Transverse colon (tissue), 4 donors: ENCODE measurements around the gene HIGD2A. TPM values are rescaled to one million over a fixed set of nuclear protein-coding genes. Genes with fewer than 3 reads are reported as not detected.

Experiments
- DNase-seq: peaks from one replicate; pipeline ENCODE4 v3.0.0-alpha.2; 2019
- H3K27ac ChIP-seq, 4 donors: fragments of 200-600 bp; sonication (generic); 2 replicates each; pipeline ENCODE4 v1.5.1; 2016 to 2018; ENCODE audit warnings: inconsistent platforms in 4 of 4
- H3K27me3 ChIP-seq: fragments of 200-600 bp; sonication (generic); 2 replicates; pipeline ENCODE4 v1.5.1; 2017; ENCODE audit warnings: inconsistent platforms
- H3K36me3 ChIP-seq, 4 donors: fragments of 200-600 bp; sonication (generic); 2 replicates each; pipeline ENCODE4 v1.5.1; 2017 to 2019; ENCODE audit warnings: inconsistent platforms in 4 of 4
- H3K4me1 ChIP-seq, 4 donors: fragments of 200-600 bp; sonication (generic); 2 replicates each; pipeline ENCODE4 v1.5.1; 2017 to 2020; ENCODE audit warnings: inconsistent platforms in 4 of 4
- H3K4me3 ChIP-seq, 4 donors: fragments of 200-600 bp; sonication (generic); 1 replicate in 1 of 4; 2 replicates in 3 of 4; pipeline versions ENCODE4 v1.5.1 to v1.6.1; 2017 to 2019; ENCODE audit warnings: inconsistent platforms in 4 of 4
- H3K9me3 ChIP-seq, 2 donors: fragments of 200-600 bp; sonication (generic); 2 replicates each; pipeline ENCODE4 v1.5.1; 2017 to 2019; ENCODE audit warnings: inconsistent platforms in 2 of 2
- EP300 ChIP-seq: sonication (generic); formaldehyde crosslinking; IDR thresholded peaks from one replicate; pipeline ENCODE4 v1.6.1; 2017; ENCODE audit warnings: antibody characterized with exemption, low read depth
- POLR2A ChIP-seq: fragments of 450-650 bp; IDR thresholded peaks from one replicate; pipeline ENCODE4 v1.6.1; 2016; ENCODE audit warnings: antibody characterized with exemption, mild to moderate bottlenecking, moderate library complexity
- POLR2AphosphoS5 ChIP-seq, 3 donors: sonication (generic); formaldehyde crosslinking; IDR thresholded peaks; one replicate each; pipeline ENCODE4 v1.6.1; 2016; ENCODE audit warnings: antibody characterized with exemption in 3 of 3
- WGBS, 2 donors: methylation state at CpG; one replicate each; pipeline ENCODE4 v1.1.5; 2018; ENCODE audit warnings: low coverage in 1 of 2; 5-methylcytosine and 5-hydroxymethylcytosine counted together
- in situ Hi-C, 4 donors: fragments of 200-750 bp; cut with MboI; loops; one replicate each; pipeline versions ENCODE4 v1.15.0 to v1.15.1; 2017; ENCODE audit warnings: low sequenced_read_pairs in 3 of 4, low pct_ligation_motif_present in 1 of 4, low pct_unique_long_range_greater_than_20kb in 1 of 4
- intact Hi-C: fragments of 100-400 bp; cut with DNase I; formaldehyde crosslinking; loops from one replicate; pipeline ENCODE4 v1.15.1; 2023; ENCODE audit warnings: low total_unique reads
- total RNA-seq, 4 donors: library from RNA; depleted of rRNA; stranded (reverse); fragments of >200 nt; gene quantifications; one replicate each; pipeline ENCODE4 v1.1.0, GENCODE V29; 2016
- TF ChIP-seq, protein P1 (sequence below), 5 experiments: fragments of 200-600 bp in 3 of 5; fragments of 450-650 bp in 2 of 5; sonication (generic) in 3 of 5; IDR thresholded peaks; 1 replicate in 2 of 5; 2 replicates in 3 of 5; pipeline ENCODE4 v1.5.1; 2016 to 2017; ENCODE audit warnings: antibody characterized with exemption in 5 of 5, inconsistent platforms in 3 of 5, mild to moderate bottlenecking in 2 of 5, moderate library complexity in 1 of 5

HIGD2A gene
- total RNA-seq, 4 donors from 2014 or later = 158 to 320 (median 207) TPM

DNA sequence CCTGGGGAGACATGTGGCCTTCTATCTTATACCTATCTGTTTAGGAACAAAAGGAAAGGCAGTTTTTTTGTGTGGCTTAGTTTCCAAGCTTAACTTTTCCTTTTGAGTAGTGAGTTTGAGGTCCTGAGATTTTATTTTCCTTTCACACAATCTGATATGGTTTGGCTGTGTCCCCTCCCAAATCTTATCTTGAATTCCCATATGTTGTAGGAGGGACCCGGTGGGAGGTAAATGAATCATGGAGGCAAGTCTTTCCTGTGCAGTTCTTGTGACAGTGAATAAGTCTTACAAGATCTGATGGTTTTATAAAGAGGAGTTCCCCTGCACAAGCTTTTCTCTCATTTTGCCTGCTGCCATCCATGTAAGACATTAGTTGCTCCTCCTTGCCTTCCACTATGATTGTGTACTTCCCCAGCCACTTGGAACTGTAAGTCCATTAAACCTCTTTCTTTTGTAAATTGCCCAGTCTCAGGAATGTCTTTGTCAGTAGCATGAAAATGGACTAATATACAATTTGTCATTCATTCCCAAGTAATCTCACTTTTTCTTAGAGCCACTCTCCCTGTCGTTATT is 32.5 kb downstream of the HIGD2A start:
- H3K9me3 ChIP-seq = no peaks in the 10 kb centered on the region
- H3K4me3 ChIP-seq = no peak overlapping the region
- in situ Hi-C loops = loop anchor here in 1 of 4 donors (25.0 kb wide), 1 partner anchor 166 kb away; no protein-coding TSS in a partner anchor
- H3K36me3 ChIP-seq = no peaks in the 10 kb centered on the region
- no peaks in the 10 kb centered on the region for H3K27me3 ChIP-seq
- H3K27ac ChIP-seq = no peak overlapping the region
- intact Hi-C loops = no loop called here
- 62 to 74% methylated on average over 2 of the region's 2 CpGs for WGBS, 2 donors
- DNase-seq = no peak
- peaks cover 7 to 16% (median 8%) of the 10 kb centered on the region in 4 donors for H3K4me1 ChIP-seq
- TF ChIP-seq, protein P1, sequence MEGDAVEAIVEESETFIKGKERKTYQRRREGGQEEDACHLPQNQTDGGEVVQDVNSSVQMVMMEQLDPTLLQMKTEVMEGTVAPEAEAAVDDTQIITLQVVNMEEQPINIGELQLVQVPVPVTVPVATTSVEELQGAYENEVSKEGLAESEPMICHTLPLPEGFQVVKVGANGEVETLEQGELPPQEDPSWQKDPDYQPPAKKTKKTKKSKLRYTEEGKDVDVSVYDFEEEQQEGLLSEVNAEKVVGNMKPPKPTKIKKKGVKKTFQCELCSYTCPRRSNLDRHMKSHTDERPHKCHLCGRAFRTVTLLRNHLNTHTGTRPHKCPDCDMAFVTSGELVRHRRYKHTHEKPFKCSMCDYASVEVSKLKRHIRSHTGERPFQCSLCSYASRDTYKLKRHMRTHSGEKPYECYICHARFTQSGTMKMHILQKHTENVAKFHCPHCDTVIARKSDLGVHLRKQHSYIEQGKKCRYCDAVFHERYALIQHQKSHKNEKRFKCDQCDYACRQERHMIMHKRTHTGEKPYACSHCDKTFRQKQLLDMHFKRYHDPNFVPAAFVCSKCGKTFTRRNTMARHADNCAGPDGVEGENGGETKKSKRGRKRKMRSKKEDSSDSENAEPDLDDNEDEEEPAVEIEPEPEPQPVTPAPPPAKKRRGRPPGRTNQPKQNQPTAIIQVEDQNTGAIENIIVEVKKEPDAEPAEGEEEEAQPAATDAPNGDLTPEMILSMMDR (IDR thresholded peaks at IDR 0.05) = no peak
- TF ChIP-seq POLR2AphosphoS5 (IDR thresholded peaks at IDR 0.05) (no peak), POLR2A (no peak), EP300 (no peak)

DNA sequence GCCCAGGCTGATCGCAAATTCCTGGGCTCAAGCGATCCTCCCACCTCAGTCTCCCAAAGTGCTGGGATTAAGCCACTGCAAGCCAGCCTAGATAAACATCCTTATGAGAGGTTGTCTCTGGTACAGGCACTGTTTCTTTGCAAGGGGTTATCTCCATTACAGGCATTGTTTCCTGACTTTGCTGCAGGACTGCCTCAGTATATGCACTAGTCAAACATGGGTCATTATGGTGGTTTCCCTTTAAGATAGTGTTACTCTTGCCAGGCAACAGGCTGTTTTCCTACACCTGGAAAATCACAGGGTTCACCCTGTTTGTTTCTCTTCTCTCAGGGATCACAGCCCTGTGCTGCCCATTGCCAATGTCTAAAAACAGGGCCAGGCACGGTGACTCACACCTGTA is 35.6 kb downstream of the HIGD2A start:
- Histone ChIP-seq H3K4me3 (no peak overlapping the region), H3K27ac (peak overlapping the region in 3 of 4 donors; percentile 68 to 76 (median 68)), H3K9me3 (no peaks in the 10 kb centered on the region), H3K36me3 (no peaks in the 10 kb centered on the region), H3K4me1 (peaks cover 2 to 20% (median 4%) of the 10 kb centered on the region in 4 donors), H3K27me3 (no peaks in the 10 kb centered on the region)
- in situ Hi-C loops (loop anchor here in 1 of 4 donors (25.0 kb wide), 1 partner anchor 163 kb away; no protein-coding TSS in a partner anchor), intact Hi-C loops (no loop called here)
- 79 to 100% methylated on average over 2 to 3 of the region's 3 CpGs for WGBS, 2 donors
- DNase-seq = no peak
- no peak for TF ChIP-seq EP300
- TF ChIP-seq POLR2A = no peak
- TF ChIP-seq, protein P1 (IDR thresholded peaks at IDR 0.05) = no peak
- no peak for TF ChIP-seq POLR2AphosphoS5 (IDR thresholded peaks at IDR 0.05)

DNA sequence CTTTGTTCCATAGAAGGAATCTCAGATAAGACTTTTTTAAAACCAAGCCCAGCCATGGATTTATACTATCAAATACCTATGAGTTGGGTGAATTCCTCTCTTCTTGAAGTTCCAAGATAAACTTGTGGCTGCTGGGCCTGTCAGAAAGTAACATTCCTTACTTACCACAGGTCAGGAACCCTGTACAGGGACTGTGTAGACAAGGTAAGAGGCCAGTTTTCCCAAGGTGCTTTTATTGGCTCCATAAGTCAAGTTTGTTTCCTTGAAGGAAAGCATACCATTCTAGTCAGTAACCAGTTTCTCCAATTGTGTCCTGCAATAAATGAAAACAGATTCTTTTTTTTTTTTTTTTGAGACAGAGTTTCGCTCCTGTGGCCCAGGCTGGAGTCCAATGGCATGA is 36.6 kb downstream of the HIGD2A start:
- H3K27me3 ChIP-seq = no peaks in the 10 kb centered on the region
- H3K36me3 ChIP-seq = no peaks in the 10 kb centered on the region
- intact Hi-C loops = no loop called here
- H3K27ac ChIP-seq = peak overlapping the region; percentile 41 to 76 (median 68)
- TF ChIP-seq, protein P1 (IDR thresholded peaks at IDR 0.05) = no peak
- TF ChIP-seq POLR2AphosphoS5 (IDR thresholded peaks at IDR 0.05) = no peak
- TF ChIP-seq EP300 = no peak
- TF ChIP-seq POLR2A = no peak
- DNase-seq = no peak
- H3K9me3 ChIP-seq = no peaks in the 10 kb centered on the region
- in situ Hi-C loops = no loop called here
- 60% methylated on average over 1 of the region's 1 CpG; no CpG with 5 or more reads in 1 of the 2 donors for WGBS, 2 donors
- no peak overlapping the region for H3K4me3 ChIP-seq
- peaks cover 2 to 20% (median 4%) of the 10 kb centered on the region in 4 donors for H3K4me1 ChIP-seq

DNA sequence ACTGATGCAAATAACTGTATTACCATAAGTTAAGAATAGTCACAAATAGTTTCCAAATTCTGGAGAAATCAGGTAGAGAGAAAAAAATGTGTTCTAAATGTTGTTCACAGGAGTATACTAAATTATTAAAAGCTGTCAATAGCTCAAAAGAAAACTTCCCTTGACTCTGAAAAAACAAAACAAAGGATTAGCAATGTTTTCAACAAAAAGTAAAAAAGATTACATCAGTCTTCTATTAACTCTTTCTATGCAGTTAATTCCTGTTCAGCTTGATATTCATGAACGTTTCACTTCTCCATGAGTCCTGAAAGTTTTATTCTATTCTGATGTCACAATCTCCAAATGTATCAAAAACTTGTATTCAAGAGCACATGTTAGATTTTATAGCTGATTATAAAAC is 37.2 kb downstream of the HIGD2A start:
- DNase-seq = no peak
- H3K27me3 ChIP-seq = no peaks in the 10 kb centered on the region
- no peak overlapping the region for H3K4me3 ChIP-seq
- no peak for TF ChIP-seq POLR2AphosphoS5 (IDR thresholded peaks at IDR 0.05)
- TF ChIP-seq POLR2A = no peak
- no peak for TF ChIP-seq EP300
- TF ChIP-seq, protein P1 (IDR thresholded peaks at IDR 0.05) = no peak
- in situ Hi-C loops (no loop called here), intact Hi-C loops (no loop called here)
- no peaks in the 10 kb centered on the region for H3K9me3 ChIP-seq
- H3K27ac ChIP-seq = peak overlapping the region; percentile 41 to 76 (median 54)
- 94 to 100% methylated on average over 1 of the region's 1 CpG for WGBS, 2 donors
- no peaks in the 10 kb centered on the region for H3K36me3 ChIP-seq
- peaks cover 2 to 20% (median 4%) of the 10 kb centered on the region in 4 donors for H3K4me1 ChIP-seq
